ENCODE measurements around the gene CGNL1.

CGNL1 gene

GRCh38 chr15:57388464-57388863 lies 12.2 kb downstream of the CGNL1 start:
- no peak for FAIRE-seq

- FAIRE-seq, result no peak
These were observed 13.7 kb downstream of the CGNL1 start for GRCh38 chr15:57389991-57390390.

- no peak for FAIRE-seq
These were observed 14.3 kb downstream of the CGNL1 start for GRCh38 chr15:57390583-57390982.

- FAIRE-seq, result no peak
These were observed 15.2 kb downstream of the CGNL1 start for GRCh38 chr15:57391537-57391936.

DNA sequence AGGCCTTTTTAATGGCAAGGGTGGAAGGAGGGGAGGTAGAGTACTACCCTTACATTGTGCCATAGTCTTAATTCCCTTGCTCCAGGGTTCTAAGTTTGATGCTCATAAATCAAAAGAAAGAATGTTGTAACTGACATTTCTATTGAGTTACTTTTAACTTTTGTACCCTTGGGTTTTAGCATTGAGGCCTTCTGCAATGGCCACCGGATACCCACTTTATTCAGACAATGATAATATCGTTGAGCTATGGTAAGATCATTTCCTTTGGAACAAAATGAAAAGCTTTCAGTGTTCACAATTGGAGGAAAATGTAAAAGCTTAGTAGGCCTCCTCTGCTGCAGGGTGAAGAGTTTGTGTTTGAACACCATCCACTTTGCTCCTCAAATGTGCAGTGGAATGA lies 16.8 kb downstream of the CGNL1 start:
- no peak for FAIRE-seq

DNA sequence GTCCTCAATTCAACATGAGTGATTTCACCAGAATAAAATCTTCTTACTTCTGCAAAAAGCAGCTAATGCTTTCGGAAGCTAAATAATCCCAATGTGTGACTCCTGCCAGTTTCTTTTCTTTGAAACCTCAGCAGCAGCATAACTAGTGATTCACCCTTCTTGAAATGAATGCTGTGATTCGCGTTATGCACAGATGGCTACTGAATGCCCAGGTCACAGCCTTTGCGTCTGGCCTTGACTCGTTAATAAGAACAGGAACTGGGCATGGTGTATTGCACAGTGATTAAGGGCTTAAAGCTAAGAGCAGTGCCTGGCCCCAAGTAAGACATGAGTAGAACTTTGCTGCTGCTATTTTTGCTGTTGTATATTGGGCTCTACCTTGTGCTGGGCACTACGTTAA lies 19.0 kb downstream of the CGNL1 start:
- FAIRE-seq, result peak; percentile 28

- FAIRE-seq, result no peak
These were observed 22.0 kb downstream of the CGNL1 start for GRCh38 chr15:57398336-57398735.

DNA sequence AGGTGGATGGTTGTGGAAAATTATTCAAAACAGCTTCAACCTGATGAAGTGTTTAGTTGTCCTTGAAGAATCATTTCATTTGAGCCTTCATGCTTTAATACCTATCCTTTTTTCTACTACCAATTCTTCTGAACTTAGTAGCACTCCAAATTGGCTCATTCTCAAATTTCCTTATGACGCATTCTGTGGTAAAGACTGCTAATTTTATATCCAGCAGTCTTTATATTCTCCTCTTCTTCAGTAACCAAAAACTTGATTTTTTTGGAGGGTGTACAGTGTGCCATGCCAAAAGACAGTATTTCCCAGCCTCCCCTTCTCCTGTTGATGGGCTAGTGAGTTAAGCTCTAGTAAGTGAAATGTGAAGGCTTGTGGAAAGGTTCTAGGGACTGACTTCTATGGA lies 25.2 kb downstream of the CGNL1 start:
- no peak for FAIRE-seq

GRCh38 chr15:57403017-57403416 lies 26.7 kb downstream of the CGNL1 start:
- no peak for FAIRE-seq

- peak; percentile 57 for FAIRE-seq
These were observed 27.4 kb downstream of the CGNL1 start for GRCh38 chr15:57403566-57404325.

- FAIRE-seq, result no peak
These were observed 28.8 kb downstream of the CGNL1 start for GRCh38 chr15:57405133-57405532.

DNA sequence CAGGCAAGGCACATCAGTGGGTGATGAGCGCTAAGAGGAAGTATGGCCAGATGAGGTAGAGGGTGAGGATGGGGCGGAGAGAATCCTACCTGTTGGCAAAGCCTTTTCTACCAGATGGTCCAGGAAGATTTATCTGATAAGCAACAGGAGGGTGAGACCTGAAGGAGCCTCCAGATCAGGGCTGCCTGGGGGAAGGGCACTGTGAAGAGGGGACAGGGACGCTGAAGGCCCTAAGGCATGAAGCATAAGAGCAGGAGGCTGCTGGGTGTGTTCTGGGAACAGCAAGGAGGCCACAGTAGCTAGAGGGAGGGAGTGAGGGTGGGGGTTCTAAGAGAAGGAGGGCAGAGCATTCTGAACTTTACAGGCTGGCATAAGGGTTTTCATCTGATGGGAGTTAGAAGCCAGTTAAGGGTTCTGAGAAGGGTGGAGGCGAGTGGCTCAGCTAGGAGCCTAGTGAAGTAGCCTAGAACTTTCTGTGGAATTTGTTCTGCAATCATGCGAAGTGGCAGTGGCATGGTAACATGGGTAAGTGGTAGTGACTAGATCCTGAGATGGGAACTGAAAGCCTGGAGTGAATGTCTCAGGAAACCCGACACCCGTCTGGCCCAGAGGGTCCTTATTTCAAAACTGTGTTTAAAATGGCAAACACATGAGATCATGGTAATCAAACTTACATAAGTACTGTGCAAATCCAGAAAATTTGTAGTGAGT lies 29.9 kb downstream of the CGNL1 start:
- FAIRE-seq, result no peak

DNA sequence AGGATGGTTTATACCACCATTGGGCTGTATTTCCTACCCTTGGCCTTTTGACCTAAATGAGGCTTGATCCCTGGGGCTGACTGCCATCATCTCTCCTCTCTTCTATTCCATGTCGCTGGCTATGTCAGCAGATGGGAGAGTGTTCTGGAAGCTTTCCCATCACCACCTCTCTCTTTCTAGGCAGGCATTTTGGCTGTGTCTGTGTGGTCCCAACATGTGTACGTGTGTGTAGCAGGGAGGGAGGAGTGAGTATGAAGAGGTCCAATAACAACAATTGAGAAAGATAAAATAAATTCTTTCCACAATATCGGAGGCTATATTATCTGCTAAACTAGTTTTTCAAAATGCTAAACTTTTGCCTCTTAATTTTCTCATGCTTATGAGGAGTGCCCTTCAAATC lies 34.1 kb downstream of the CGNL1 start:
- FAIRE-seq, result no peak

- FAIRE-seq, result no peak
These were observed 35.9 kb downstream of the CGNL1 start for GRCh38 chr15:57411945-57412768.

- FAIRE-seq, result no peak
These were observed 39.3 kb downstream of the CGNL1 start for GRCh38 chr15:57415602-57416001.

DNA sequence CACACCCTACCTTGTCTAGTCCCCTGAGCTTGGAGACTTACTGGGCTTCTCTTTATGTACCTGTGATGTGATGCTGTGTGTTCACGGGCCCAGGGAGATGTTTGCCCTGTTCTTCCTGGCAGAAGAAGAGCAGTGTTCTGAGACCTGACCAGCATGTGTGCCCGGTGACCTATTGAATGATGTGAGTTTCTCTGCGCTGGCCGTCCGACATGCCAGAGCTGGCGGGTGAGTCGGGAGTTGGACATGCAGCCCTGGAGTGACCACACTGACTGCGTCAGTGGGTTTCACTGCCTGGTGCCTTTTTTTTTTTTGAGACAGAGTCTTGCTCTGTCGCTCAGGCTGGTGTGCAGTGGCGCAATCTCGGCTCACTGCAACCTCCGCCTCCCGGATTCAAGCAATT lies 42.3 kb downstream of the CGNL1 start:
- FAIRE-seq, result no peak

DNA sequence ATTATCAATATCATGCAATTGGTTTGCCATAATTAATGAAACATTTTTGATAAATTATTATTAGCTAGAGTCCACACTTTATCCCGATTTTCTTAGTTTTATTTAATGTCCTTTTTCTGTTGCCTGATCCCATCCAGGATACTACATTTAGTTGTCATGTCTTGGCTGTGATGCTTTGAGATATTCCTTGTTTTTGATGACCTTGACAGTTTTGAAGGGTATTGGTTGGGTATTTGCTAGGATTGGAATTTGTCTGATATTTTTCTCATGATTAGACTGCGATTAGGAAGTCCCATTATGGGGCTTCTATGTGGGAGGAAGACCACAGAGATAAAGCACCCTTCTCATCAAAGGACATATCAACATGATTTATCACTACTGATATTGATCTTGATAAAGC lies 43.0 kb downstream of the CGNL1 start:
- no peak for FAIRE-seq

- no peak for FAIRE-seq
These were observed 44.8 kb downstream of the CGNL1 start for GRCh38 chr15:57421110-57421509.

GRCh38 chr15:57421551-57421950 lies 45.2 kb downstream of the CGNL1 start:
- no peak for FAIRE-seq

- FAIRE-seq, result peak; percentile 6
These were observed 45.9 kb downstream of the CGNL1 start for GRCh38 chr15:57422113-57422754.

DNA sequence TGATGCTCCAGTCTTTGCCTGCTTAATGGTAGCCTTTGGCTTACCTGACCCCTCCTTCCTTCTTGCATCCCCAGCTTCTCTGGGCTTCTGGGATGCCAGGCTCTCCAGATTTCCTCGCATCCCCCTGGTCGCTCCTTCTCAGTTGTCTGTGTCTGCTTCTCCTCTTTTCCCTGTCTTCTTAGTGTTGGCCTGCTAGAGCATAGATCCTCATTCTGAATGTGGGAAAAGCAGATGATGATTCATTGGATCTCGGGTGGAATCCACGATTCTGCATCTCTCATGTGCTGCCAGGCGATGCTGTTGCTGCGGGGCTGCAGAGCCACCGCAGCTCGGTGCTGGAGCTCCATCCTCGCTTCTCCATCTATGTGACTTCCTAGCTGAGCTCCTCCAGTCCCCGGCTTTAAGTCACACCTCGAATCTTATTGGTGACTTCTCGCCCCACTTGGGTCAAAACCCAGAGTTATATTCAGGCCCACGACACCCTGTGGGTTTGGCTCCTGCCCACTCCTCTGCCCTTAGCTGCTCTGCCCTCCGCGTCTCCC lies 47.4 kb downstream of the CGNL1 start:
- FAIRE-seq, result no peak

DNA sequence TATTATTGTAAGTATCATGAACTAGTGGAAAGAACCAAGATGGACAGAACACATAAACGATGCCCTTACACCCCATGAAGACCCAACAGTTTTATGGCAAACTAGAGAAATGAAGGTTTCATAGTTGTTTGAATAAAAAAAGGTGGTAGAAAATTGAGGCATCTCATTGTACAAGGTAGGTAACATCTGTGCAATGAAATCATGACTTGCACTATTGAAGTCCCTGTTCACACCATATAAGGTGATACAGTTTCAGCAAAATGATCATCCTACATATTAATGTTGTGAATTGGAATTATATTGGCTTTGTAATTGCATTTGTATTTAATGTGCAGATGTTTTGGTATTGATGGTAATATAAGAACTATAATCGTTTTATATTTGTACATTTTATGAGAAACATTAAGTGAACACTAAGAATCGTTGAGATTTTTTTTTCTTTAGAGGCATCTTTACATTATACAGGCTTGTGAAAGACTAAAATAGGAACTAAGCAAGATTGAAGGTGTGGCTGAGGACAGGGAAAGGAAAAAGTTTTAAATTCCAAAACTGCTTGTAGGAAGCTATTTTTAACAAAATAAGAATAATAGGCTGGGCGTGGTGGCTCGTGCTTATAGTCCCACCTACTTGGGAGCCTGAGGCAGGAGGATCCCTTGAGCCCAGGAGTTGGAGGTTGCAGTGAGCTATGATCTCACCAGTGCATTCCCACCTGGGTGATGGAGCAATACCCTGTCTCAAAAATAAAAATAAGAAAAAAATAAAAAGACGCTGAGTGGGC lies 48.5 kb downstream of the CGNL1 start:
- FAIRE-seq, result peak; percentile 65
